Activated B cell treated with CpG ODN at 0.5 μM for 24 hours (primary cell): ENCODE measurements around the gene RHOT2. TPM values are rescaled to one million over a fixed set of nuclear protein-coding genes. Genes with fewer than 3 reads are reported as not detected.

Source experiments
- ATAC-seq: fragments of 200-7000 bp; cut with Tn5 transposase; one replicate; pipeline ENCODE4 v1.10.0; 2021; ENCODE audit warnings: low read depth, mild to moderate bottlenecking, moderate library complexity
- CTCF ChIA-PET: fragments of 350-600 bp; sonication (Branson Sonifier 250); formaldehyde crosslinking; loops from one replicate; lab custom pipeline; 2021; ENCODE audit warnings: antibody characterized with exemption; lab: Charles Lee
- POLR2A ChIA-PET: fragments of 350-600 bp; sonication (Branson Sonifier 250); formaldehyde crosslinking; loops from one replicate; lab custom pipeline; 2021; ENCODE audit warnings: antibody characterized with exemption; lab: Charles Lee
- DNase-seq: peaks from one replicate; pipeline ENCODE4 v3.0.0; 2022
- H3K27ac Mint-ChIP-seq: one replicate; pipeline ENCODE4 v1.8.0; 2020; ENCODE audit warnings: mixed read lengths
- H3K27me3 Mint-ChIP-seq: one replicate; pipeline ENCODE4 v1.8.0; 2021; ENCODE audit warnings: mixed read lengths
- H3K36me3 Mint-ChIP-seq: one replicate; pipeline ENCODE4 v1.8.0; 2021; ENCODE audit warnings: low read depth, mixed read lengths
- H3K4me1 Mint-ChIP-seq: one replicate; pipeline ENCODE4 v1.8.0; 2021; ENCODE audit warnings: mixed read lengths
- H3K4me3 Mint-ChIP-seq: one replicate; pipeline ENCODE4 v1.8.0; 2020; ENCODE audit warnings: mild to moderate bottlenecking, mixed read lengths
- H3K9me3 Mint-ChIP-seq: one replicate; pipeline ENCODE4 v1.8.0; 2020; ENCODE audit warnings: mixed read lengths
- intact Hi-C: fragments of 100-400 bp; cut with micrococcal nuclease; formaldehyde crosslinking; loops from one replicate; pipeline ENCODE4 v1.15.1; 2024
- total RNA-seq: library from RNA; stranded (reverse); gene quantifications from 2 replicates; pipeline ENCODE4 v1.2.3, GENCODE V29; 2022
- TF ChIP-seq, protein P1 (sequence below): fragments of 200-600 bp; IDR thresholded peaks from one replicate; pipeline ENCODE4 v1.8.0; 2022; ENCODE audit warnings: antibody characterized with exemption, mild to moderate bottlenecking

RHOT2 gene
- total RNA-seq, 1 donor from 2014 or later, result 170 TPM

DNA sequence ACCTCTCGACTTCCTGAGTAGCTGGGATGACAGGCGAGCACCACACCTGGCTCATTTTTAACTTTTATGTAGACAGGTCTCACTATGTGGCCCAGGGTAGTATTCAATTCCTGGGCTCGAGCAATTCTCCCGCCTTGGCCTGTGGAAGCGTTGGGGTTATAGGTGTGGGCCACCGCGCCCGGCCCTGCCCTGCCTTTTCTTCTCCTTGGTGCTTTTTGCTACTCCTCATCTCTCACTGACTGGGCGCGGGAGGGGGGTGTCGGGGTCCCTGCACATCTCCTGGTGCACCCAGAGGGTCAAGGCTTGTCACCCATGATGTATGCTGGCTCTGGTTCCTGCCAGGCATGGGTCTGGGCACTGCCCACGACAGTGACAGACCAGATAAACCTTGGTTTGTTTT is 23.4 kb upstream of the RHOT2 start:
- DNase-seq (no peak), ATAC-seq (no peak)
- no peaks in the 10 kb centered on the region for H3K36me3 Mint-ChIP-seq
- H3K27ac Mint-ChIP-seq, result no peak overlapping the region
- intact Hi-C loops, result no loop called here
- H3K27me3 Mint-ChIP-seq, result no peaks in the 10 kb centered on the region
- ChIA-PET CTCF (no interaction called here), POLR2A (no interaction called here)
- TF ChIP-seq, protein P1, sequence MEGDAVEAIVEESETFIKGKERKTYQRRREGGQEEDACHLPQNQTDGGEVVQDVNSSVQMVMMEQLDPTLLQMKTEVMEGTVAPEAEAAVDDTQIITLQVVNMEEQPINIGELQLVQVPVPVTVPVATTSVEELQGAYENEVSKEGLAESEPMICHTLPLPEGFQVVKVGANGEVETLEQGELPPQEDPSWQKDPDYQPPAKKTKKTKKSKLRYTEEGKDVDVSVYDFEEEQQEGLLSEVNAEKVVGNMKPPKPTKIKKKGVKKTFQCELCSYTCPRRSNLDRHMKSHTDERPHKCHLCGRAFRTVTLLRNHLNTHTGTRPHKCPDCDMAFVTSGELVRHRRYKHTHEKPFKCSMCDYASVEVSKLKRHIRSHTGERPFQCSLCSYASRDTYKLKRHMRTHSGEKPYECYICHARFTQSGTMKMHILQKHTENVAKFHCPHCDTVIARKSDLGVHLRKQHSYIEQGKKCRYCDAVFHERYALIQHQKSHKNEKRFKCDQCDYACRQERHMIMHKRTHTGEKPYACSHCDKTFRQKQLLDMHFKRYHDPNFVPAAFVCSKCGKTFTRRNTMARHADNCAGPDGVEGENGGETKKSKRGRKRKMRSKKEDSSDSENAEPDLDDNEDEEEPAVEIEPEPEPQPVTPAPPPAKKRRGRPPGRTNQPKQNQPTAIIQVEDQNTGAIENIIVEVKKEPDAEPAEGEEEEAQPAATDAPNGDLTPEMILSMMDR, result no peak
- H3K9me3 Mint-ChIP-seq, result no peaks in the 10 kb centered on the region
- H3K4me1 Mint-ChIP-seq, result peaks cover 32% of the 10 kb centered on the region
- no peak overlapping the region for H3K4me3 Mint-ChIP-seq

- TF ChIP-seq, protein P1, result no peak
- ChIA-PET CTCF (no interaction called here), POLR2A (interaction anchor here (4.0 kb wide), 1 partner anchor 35 kb away, joined by 13 read pairs; the partner anchor contains the start of gene STUB1)
- Mint-ChIP-seq H3K36me3 (no peaks in the 10 kb centered on the region), H3K27me3 (no peaks in the 10 kb centered on the region), H3K4me1 (peaks cover 29% of the 10 kb centered on the region), H3K4me3 (no peak overlapping the region), H3K27ac (no peak overlapping the region), H3K9me3 (no peaks in the 10 kb centered on the region)
- intact Hi-C loops, result no loop called here
- no peak for DNase-seq
- no peak for ATAC-seq
Measured at GRCh38 chr16:645852-646678, 21.9 kb upstream of the RHOT2 start.

GRCh38 chr16:646679-647172 is 21.2 kb upstream of the RHOT2 start:
- no peak for ATAC-seq
- ChIA-PET CTCF (no interaction called here), POLR2A (interaction anchor here (4.0 kb wide), 1 partner anchor 34 kb away, joined by 13 read pairs; the partner anchor contains the start of gene STUB1)
- intact Hi-C loops, result no loop called here
- H3K36me3 Mint-ChIP-seq, result no peaks in the 10 kb centered on the region
- no peak overlapping the region for H3K27ac Mint-ChIP-seq
- TF ChIP-seq, protein P1, result no peak
- DNase-seq, result no peak
- H3K27me3 Mint-ChIP-seq, result no peaks in the 10 kb centered on the region
- H3K9me3 Mint-ChIP-seq, result no peaks in the 10 kb centered on the region
- H3K4me1 Mint-ChIP-seq, result peaks cover 29% of the 10 kb centered on the region
- H3K4me3 Mint-ChIP-seq, result peak overlapping the region; percentile 35

- DNase-seq (no peak), ATAC-seq (no peak)
- TF ChIP-seq, protein P1, result no peak
- H3K27ac Mint-ChIP-seq, result no peak overlapping the region
- peak overlapping the region; percentile 35 for H3K4me3 Mint-ChIP-seq
- ChIA-PET CTCF (interaction anchor here (0.6 kb wide), 1 partner anchor 7 kb away, joined by 3 read pairs; no protein-coding TSS in a partner anchor), POLR2A (interaction anchor here (1.7 to 4.0 kb wide), 2 partner anchors 11 to 33 kb away, joined by 10 to 13 read pairs; partner anchors contain the start of genes METTL26 and STUB1)
- H3K4me1 Mint-ChIP-seq, result peaks cover 29% of the 10 kb centered on the region
- intact Hi-C loops, result no loop called here
- no peaks in the 10 kb centered on the region for H3K9me3 Mint-ChIP-seq
- H3K27me3 Mint-ChIP-seq, result no peaks in the 10 kb centered on the region
- H3K36me3 Mint-ChIP-seq, result no peaks in the 10 kb centered on the region
Measured at GRCh38 chr16:647173-647902, 20.6 kb upstream of the RHOT2 start.
